Panc1 (cell line): ENCODE results near the gene CDYL2. TPM values are rescaled to one million over a fixed set of nuclear protein-coding genes. Genes with fewer than 3 reads are reported as not detected.

Experiments used
- ATAC-seq: fragments of 200-7000 bp; cut with Tn5 transposase; 2 replicates; pipeline ENCODE4 v1.9.1; 2020; ENCODE audit warnings: mild to moderate bottlenecking, moderate library complexity
- BruUV-seq: library from RNA; stranded (reverse); fragments of 400-500 nt; replicated peaks from 2 replicates; lab custom pipeline; 2021; lab: Mats Ljungman, UMichigan
- CTCF ChIA-PET: fragments of 300-600 bp; sonication (Branson Sonifier 250); formaldehyde crosslinking; loops from one replicate; lab custom pipeline; 2022; ENCODE audit warnings: antibody characterized with exemption; lab: Charles Lee
- POLR2A ChIA-PET: fragments of 300-600 bp; sonication (Branson Sonifier 250); formaldehyde crosslinking; loops from one replicate; lab custom pipeline; 2022; ENCODE audit warnings: antibody characterized with exemption; lab: Charles Lee
- DNase-seq: peaks from one replicate; pipeline ENCODE4 v3.0.0-alpha.2; 2010; ENCODE audit warnings: low read depth, low spot score
- H3K27ac ChIP-seq: 2 replicates; pipeline ENCODE4 v1.5.1; 2011; ENCODE audit warnings: mild to moderate bottlenecking, low read length, inconsistent platforms
- H3K27me3 ChIP-seq: fragments of 200-500 bp; sonication (Bioruptor generic); 2 replicates; pipeline ENCODE4 v1.6.0; 2014; ENCODE audit warnings: low read length, inconsistent platforms; ENCODE audit not compliant: control insufficient read depth, insufficient read depth
- H3K36me3 ChIP-seq: fragments of 200-500 bp; sonication (Bioruptor generic); 2 replicates; pipeline ENCODE4 v1.5.1; 2014; ENCODE audit warnings: inconsistent platforms, mild to moderate bottlenecking, low read length, moderate library complexity; ENCODE audit not compliant: control insufficient read depth, insufficient read depth
- H3K4me1 ChIP-seq: 2 replicates; pipeline ENCODE4 v1.5.1; 2011; ENCODE audit warnings: inconsistent platforms, mild to moderate bottlenecking, low read length, moderate library complexity; ENCODE audit not compliant: control insufficient read depth, insufficient read depth
- H3K4me3 ChIP-seq, 2 experiments: 2 replicates each; pipeline ENCODE4 v1.5.1; 2011 to 2012; ENCODE audit warnings: low read depth in 2 of 2, low read length in 2 of 2, mild to moderate bottlenecking in 2 of 2, inconsistent platforms in 1 of 2, moderate library complexity in 1 of 2
- H3K9me3 ChIP-seq: fragments of 200-500 bp; sonication (Bioruptor generic); 2 replicates; pipeline ENCODE4 v1.5.1; 2014; ENCODE audit warnings: low read depth, mild to moderate bottlenecking, inconsistent platforms, low read length, moderate library complexity; ENCODE audit not compliant: control insufficient read depth, insufficient read depth
- POLR2AphosphoS5 ChIP-seq: IDR thresholded peaks from 2 replicates; pipeline ENCODE4 v1.6.1; 2012; ENCODE audit warnings: mild to moderate bottlenecking, low read depth, low read length, moderate library complexity
- SIN3A ChIP-seq: IDR thresholded peaks from 2 replicates; pipeline ENCODE4 v1.6.1; 2012; ENCODE audit warnings: low read depth, mild to moderate bottlenecking, low read length, moderate library complexity, borderline replicate concordance; ENCODE audit not compliant: insufficient read depth
- TCF7L2 ChIP-seq: IDR thresholded peaks from 2 replicates; pipeline ENCODE4 v1.6.1; 2011; ENCODE audit warnings: mild to moderate bottlenecking, low read depth, low read length, inconsistent platforms
- in situ Hi-C: cut with HindIII; loops from 2 replicates; pipeline ENCODE4 v1.10.0; 2016; ENCODE audit warnings: low sequenced_read_pairs, low pct_unique_long_range_greater_than_20kb
- intact Hi-C: fragments of 100-400 bp; cut with micrococcal nuclease; formaldehyde crosslinking; loops from one replicate; pipeline ENCODE4 v1.10.0; 2022; ENCODE audit not compliant: unreplicated experiment
- total RNA-seq: library from RNA; stranded (reverse); gene quantifications from one replicate; pipeline ENCODE4 v1.2.1, GENCODE V29; 2021; ENCODE audit not compliant: unreplicated experiment
- TF ChIP-seq, protein P1 (sequence below): fragments of 450-650 bp; IDR thresholded peaks from 2 replicates; pipeline ENCODE4 v1.5.1; 2017; ENCODE audit warnings: mild to moderate bottlenecking
- TF ChIP-seq, protein P2 (sequence below), 2 experiments: IDR thresholded peaks; 2 replicates each; pipeline ENCODE4 v1.6.1; 2011 to 2012; ENCODE audit warnings: low read depth in 2 of 2, control low read depth in 1 of 2, low read length in 1 of 2, mild to moderate bottlenecking in 1 of 2, moderate library complexity in 1 of 2; ENCODE audit not compliant: insufficient read depth in 1 of 2

The CDYL2 gene
- total RNA-seq, 1 experiment from 2014 or later, result 6.1 TPM

- Histone ChIP-seq H3K27me3 (no peaks in the 10 kb centered on the region), H3K4me1 (no peaks in the 10 kb centered on the region), H3K9me3 (no peaks in the 10 kb centered on the region), H3K4me3 (no peak overlapping the region), H3K36me3 (no peaks in the 10 kb centered on the region), H3K27ac (no peak overlapping the region)
- POLR2A ChIA-PET, result no interaction called here
- ATAC-seq (no peak), DNase-seq (no peak)
- in situ Hi-C loops (no loop called here), intact Hi-C loops (no loop called here)
- no peak for TF ChIP-seq POLR2AphosphoS5
- no TSS peak for BruUV-seq
- CTCF ChIA-PET, result no interaction called here
Observed at GRCh38 chr16:80846680-80847079, 42.3 kb upstream of the CDYL2 start.

DNA sequence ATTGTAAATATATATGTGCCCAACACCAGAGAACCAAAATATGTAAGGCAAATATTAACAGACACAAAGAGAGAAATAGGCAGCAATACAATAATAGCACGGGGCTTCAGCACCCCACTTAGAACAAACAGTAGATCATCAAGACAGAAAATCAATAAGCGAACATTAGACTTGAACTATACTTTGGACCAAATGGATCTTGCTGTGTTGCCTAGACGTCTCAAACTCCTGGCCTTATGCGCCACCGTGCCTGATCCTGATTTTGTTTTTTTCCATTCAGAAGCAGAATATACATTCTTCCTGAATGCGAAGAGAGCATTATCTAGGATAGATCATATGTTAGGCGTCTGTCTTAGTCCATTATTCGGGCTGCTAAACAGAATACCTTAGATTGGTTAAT is 41.9 kb upstream of the CDYL2 start:
- TF ChIP-seq TCF7L2, result no peak
- TF ChIP-seq, protein P1, sequence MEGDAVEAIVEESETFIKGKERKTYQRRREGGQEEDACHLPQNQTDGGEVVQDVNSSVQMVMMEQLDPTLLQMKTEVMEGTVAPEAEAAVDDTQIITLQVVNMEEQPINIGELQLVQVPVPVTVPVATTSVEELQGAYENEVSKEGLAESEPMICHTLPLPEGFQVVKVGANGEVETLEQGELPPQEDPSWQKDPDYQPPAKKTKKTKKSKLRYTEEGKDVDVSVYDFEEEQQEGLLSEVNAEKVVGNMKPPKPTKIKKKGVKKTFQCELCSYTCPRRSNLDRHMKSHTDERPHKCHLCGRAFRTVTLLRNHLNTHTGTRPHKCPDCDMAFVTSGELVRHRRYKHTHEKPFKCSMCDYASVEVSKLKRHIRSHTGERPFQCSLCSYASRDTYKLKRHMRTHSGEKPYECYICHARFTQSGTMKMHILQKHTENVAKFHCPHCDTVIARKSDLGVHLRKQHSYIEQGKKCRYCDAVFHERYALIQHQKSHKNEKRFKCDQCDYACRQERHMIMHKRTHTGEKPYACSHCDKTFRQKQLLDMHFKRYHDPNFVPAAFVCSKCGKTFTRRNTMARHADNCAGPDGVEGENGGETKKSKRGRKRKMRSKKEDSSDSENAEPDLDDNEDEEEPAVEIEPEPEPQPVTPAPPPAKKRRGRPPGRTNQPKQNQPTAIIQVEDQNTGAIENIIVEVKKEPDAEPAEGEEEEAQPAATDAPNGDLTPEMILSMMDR, result no peak
- TF ChIP-seq POLR2AphosphoS5, result no peak
- TF ChIP-seq, protein P2, sequence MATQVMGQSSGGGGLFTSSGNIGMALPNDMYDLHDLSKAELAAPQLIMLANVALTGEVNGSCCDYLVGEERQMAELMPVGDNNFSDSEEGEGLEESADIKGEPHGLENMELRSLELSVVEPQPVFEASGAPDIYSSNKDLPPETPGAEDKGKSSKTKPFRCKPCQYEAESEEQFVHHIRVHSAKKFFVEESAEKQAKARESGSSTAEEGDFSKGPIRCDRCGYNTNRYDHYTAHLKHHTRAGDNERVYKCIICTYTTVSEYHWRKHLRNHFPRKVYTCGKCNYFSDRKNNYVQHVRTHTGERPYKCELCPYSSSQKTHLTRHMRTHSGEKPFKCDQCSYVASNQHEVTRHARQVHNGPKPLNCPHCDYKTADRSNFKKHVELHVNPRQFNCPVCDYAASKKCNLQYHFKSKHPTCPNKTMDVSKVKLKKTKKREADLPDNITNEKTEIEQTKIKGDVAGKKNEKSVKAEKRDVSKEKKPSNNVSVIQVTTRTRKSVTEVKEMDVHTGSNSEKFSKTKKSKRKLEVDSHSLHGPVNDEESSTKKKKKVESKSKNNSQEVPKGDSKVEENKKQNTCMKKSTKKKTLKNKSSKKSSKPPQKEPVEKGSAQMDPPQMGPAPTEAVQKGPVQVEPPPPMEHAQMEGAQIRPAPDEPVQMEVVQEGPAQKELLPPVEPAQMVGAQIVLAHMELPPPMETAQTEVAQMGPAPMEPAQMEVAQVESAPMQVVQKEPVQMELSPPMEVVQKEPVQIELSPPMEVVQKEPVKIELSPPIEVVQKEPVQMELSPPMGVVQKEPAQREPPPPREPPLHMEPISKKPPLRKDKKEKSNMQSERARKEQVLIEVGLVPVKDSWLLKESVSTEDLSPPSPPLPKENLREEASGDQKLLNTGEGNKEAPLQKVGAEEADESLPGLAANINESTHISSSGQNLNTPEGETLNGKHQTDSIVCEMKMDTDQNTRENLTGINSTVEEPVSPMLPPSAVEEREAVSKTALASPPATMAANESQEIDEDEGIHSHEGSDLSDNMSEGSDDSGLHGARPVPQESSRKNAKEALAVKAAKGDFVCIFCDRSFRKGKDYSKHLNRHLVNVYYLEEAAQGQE (IDR thresholded peaks at IDR 0.05; ENCODE audit: insufficient read depth in 1 of 2, low read depth in 2 of 2, low read length in 1 of 2), result no peak
- intact Hi-C loops (no loop called here), in situ Hi-C loops (no loop called here)
- Histone ChIP-seq H3K36me3 (no peaks in the 10 kb centered on the region), H3K4me1 (no peaks in the 10 kb centered on the region), H3K27ac (no peak overlapping the region), H3K4me3 (no peak overlapping the region), H3K9me3 (no peaks in the 10 kb centered on the region), H3K27me3 (no peaks in the 10 kb centered on the region)
- POLR2A ChIA-PET, result no interaction called here
- ATAC-seq, result no peak
- BruUV-seq, result no TSS peak
- DNase-seq, result no peak
- CTCF ChIA-PET, result no interaction called here

DNA sequence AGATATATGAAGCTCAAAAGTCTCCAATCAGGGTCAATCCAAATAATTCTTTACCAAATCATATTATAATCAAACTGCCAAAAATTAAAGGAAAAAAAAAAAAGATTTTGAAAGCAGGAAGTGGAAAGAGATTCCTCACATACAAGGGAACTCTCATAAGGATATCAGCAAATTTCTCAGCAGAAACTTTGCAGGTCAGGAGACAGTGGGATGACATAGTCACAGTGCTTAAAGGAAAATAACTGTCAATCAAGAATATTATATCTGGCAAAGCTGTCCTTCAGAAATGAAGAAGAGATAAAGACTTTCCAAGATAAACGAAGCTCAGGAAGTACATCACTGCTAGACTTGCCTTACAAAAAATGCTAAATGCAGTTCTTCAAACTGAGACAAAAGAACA is 40.0 kb upstream of the CDYL2 start:
- Histone ChIP-seq H3K9me3 (no peaks in the 10 kb centered on the region), H3K36me3 (no peaks in the 10 kb centered on the region), H3K4me1 (no peaks in the 10 kb centered on the region), H3K4me3 (no peak overlapping the region), H3K27ac (no peak overlapping the region), H3K27me3 (no peaks in the 10 kb centered on the region)
- no TSS peak for BruUV-seq
- in situ Hi-C loops (no loop called here), intact Hi-C loops (no loop called here)
- CTCF ChIA-PET, result interaction anchor here (0.6 kb wide), 1 partner anchor 361 kb away, joined by 3 read pairs; no protein-coding TSS in a partner anchor
- no peak for ATAC-seq
- DNase-seq, result no peak
- POLR2A ChIA-PET, result interaction anchor here (0.7 kb wide), 1 partner anchor 240 kb away, joined by 3 read pairs; no protein-coding TSS in a partner anchor
- no peak for TF ChIP-seq POLR2AphosphoS5
- no peak for TF ChIP-seq TCF7L2
- no peak for TF ChIP-seq SIN3A
- TF ChIP-seq, protein P1, result no peak
- TF ChIP-seq, protein P2 (IDR thresholded peaks at IDR 0.05; ENCODE audit: insufficient read depth in 1 of 2, low read depth in 2 of 2, low read length in 1 of 2), result no peak
